PC-3 (cell line): ENCODE data around the gene FGD4. TPM values are rescaled to one million over a fixed set of nuclear protein-coding genes. Genes with fewer than 3 reads are reported as not detected.

Source experiments
- ATAC-seq: fragments of 200-7000 bp; cut with Tn5 transposase; 2 replicates; pipeline ENCODE4 v1.9.1; 2020; ENCODE audit warnings: mild to moderate bottlenecking, moderate library complexity
- BruUV-seq: library from RNA; stranded (reverse); fragments of 400-500 nt; replicated peaks from 2 replicates; lab custom pipeline; 2021; lab: Mats Ljungman, UMichigan
- CTCF ChIA-PET: fragments of 300-600 bp; sonication (Branson Sonifier 250); formaldehyde crosslinking; loops from one replicate; lab custom pipeline; 2022; ENCODE audit warnings: antibody characterized with exemption; lab: Charles Lee
- POLR2A ChIA-PET: fragments of 300-600 bp; sonication (Branson Sonifier 250); formaldehyde crosslinking; loops from one replicate; lab custom pipeline; 2022; ENCODE audit warnings: antibody characterized with exemption; ENCODE audit not compliant: unreplicated experiment; lab: Charles Lee
- DNase-seq: peaks from one replicate; pipeline ENCODE4 v3.0.0-alpha.2; 2015
- H2AFZ ChIP-seq: fragments of 300-600 bp; sonication (generic); 2 replicates; pipeline ENCODE4 v1.6.0; 2016; ENCODE audit warnings: antibody characterized with exemption, low read length
- H3F3A ChIP-seq: fragments of 300-600 bp; sonication (generic); one replicate; pipeline ENCODE4 v1.6.0; 2017; ENCODE audit warnings: antibody characterized with exemption, low read length, control low read depth, mild to moderate bottlenecking; ENCODE audit not compliant: unreplicated experiment
- H3K27ac ChIP-seq: fragments of 300-600 bp; sonication (generic); 2 replicates; pipeline ENCODE4 v1.5.1; 2016; ENCODE audit warnings: mild to moderate bottlenecking, low read length
- H3K27me3 ChIP-seq: fragments of 300-600 bp; sonication (generic); 2 replicates; pipeline ENCODE4 v1.6.1; 2016; ENCODE audit warnings: low read length, mixed read lengths
- H3K36me3 ChIP-seq: fragments of 300-600 bp; sonication (generic); 2 replicates; pipeline ENCODE4 v1.6.1; 2016; ENCODE audit warnings: low read depth, mixed run types, low read length, mixed read lengths
- H3K4me1 ChIP-seq: fragments of 300-600 bp; sonication (generic); 2 replicates; pipeline ENCODE4 v1.5.1; 2016; ENCODE audit warnings: low read length; ENCODE audit not compliant: insufficient read depth
- H3K4me2 ChIP-seq: fragments of 300-600 bp; sonication (generic); 2 replicates; pipeline ENCODE4 v1.6.0; 2016; ENCODE audit warnings: low read length
- H3K4me3 ChIP-seq: fragments of 300-600 bp; sonication (generic); 2 replicates; pipeline ENCODE4 v1.5.1; 2016; ENCODE audit warnings: mild to moderate bottlenecking, low read length, mixed read lengths
- H3K79me2 ChIP-seq: fragments of 300-600 bp; sonication (generic); 2 replicates; pipeline ENCODE4 v1.6.1; 2017; ENCODE audit warnings: low read length, mixed read lengths
- H3K9ac ChIP-seq: fragments of 300-600 bp; sonication (generic); 2 replicates; pipeline ENCODE4 v1.6.0; 2016; ENCODE audit warnings: mild to moderate bottlenecking, low read length
- H3K9me2 ChIP-seq: fragments of 300-600 bp; sonication (generic); replicated peaks from 2 replicates; pipeline ENCODE4 v1.6.1; 2016; ENCODE audit warnings: mixed run types, low read length, mixed read lengths
- H3K9me3 ChIP-seq: fragments of 300-600 bp; sonication (generic); 2 replicates; pipeline ENCODE4 v1.6.1; 2016; ENCODE audit warnings: low read length, mixed read lengths
- H4K20me1 ChIP-seq: fragments of 300-600 bp; sonication (generic); 2 replicates; pipeline ENCODE4 v1.6.1; 2016; ENCODE audit warnings: low read length, mixed read lengths
- EZH2 ChIP-seq: fragments of 300-600 bp; sonication (generic); IDR thresholded peaks from one replicate; pipeline ENCODE4 v1.6.1; 2017; ENCODE audit warnings: antibody characterized with exemption, mild to moderate bottlenecking, low read length; ENCODE audit not compliant: unreplicated experiment
- EZH2phosphoT487 ChIP-seq: fragments of 300-600 bp; sonication (generic); IDR thresholded peaks from 2 replicates; pipeline ENCODE4 v1.6.1; 2018; ENCODE audit warnings: mild to moderate bottlenecking, antibody characterized with exemption, low read length, borderline replicate concordance
- intact Hi-C: fragments of 100-400 bp; cut with micrococcal nuclease; formaldehyde crosslinking; loops from 2 replicates; pipeline ENCODE4 v1.9.0; 2023
- total RNA-seq: library from RNA; depleted of rRNA; stranded (reverse); fragments of >200 nt; gene quantifications from 2 replicates; pipeline ENCODE4 v1.2.3, GENCODE V29; 2014
- TF ChIP-seq, protein P1 (sequence below): fragments of 300-600 bp; sonication (generic); conservative IDR thresholded peaks from 2 replicates; pipeline ENCODE4 v1.5.1; 2017; ENCODE audit warnings: antibody characterized with exemption, low read depth, mild to moderate bottlenecking, low read length

FGD4 gene
- total RNA-seq, 1 experiment from 2014 or later, result 3.9 TPM

DNA sequence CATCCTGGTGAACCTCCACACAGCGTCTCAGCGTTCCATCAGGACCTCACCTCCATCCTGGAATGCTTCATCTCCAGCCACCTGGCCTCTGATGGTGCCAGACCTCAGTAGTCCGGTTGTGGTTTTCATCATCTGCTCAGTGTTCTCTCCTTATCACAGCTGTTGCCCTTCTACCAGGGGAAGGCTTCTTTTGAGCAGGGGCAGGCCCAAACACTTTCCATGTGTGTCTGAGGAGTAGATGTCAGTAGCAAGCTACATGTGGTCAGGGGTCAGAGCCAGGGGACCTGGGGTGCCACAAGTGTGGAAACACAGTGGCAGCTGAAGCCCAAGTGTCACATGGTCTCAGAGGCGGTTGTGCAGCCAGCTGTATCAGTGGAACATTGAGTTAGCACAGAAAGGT is 30.2 kb upstream of the FGD4 start:
- DNase-seq (no peak), ATAC-seq (no peak)
- no peak overlapping the region for H3K4me3 ChIP-seq
- TF ChIP-seq, protein P1, sequence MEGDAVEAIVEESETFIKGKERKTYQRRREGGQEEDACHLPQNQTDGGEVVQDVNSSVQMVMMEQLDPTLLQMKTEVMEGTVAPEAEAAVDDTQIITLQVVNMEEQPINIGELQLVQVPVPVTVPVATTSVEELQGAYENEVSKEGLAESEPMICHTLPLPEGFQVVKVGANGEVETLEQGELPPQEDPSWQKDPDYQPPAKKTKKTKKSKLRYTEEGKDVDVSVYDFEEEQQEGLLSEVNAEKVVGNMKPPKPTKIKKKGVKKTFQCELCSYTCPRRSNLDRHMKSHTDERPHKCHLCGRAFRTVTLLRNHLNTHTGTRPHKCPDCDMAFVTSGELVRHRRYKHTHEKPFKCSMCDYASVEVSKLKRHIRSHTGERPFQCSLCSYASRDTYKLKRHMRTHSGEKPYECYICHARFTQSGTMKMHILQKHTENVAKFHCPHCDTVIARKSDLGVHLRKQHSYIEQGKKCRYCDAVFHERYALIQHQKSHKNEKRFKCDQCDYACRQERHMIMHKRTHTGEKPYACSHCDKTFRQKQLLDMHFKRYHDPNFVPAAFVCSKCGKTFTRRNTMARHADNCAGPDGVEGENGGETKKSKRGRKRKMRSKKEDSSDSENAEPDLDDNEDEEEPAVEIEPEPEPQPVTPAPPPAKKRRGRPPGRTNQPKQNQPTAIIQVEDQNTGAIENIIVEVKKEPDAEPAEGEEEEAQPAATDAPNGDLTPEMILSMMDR, result no peak
- TF ChIP-seq EZH2phosphoT487, result no peak
- TF ChIP-seq EZH2, result no peak
- H3K9ac ChIP-seq, result no peak overlapping the region
- no peaks in the 10 kb centered on the region for H4K20me1 ChIP-seq
- H3K9me2 ChIP-seq, result no peaks in the 10 kb centered on the region
- no peak overlapping the region for H3K27ac ChIP-seq
- BruUV-seq, result no TSS peak
- H3K4me2 ChIP-seq, result no peak overlapping the region
- H3F3A ChIP-seq, result no peaks in the 10 kb centered on the region
- intact Hi-C loops, result loop anchor here (5.0 kb wide), 1 partner anchor 288 kb away; no protein-coding TSS in a partner anchor
- H3K36me3 ChIP-seq, result no peaks in the 10 kb centered on the region
- no peaks in the 10 kb centered on the region for H3K79me2 ChIP-seq
- H3K9me3 ChIP-seq, result no peaks in the 10 kb centered on the region
- H2AFZ ChIP-seq, result no peak overlapping the region
- H3K4me1 ChIP-seq, result peaks cover 4% of the 10 kb centered on the region; the same call in 1 of the 2 replicates
- ChIA-PET CTCF (no interaction called here), POLR2A (no interaction called here)
- no peaks in the 10 kb centered on the region for H3K27me3 ChIP-seq

- TF ChIP-seq EZH2phosphoT487 (no peak), EZH2 (no peak)
- TF ChIP-seq, protein P1, result no peak
- intact Hi-C loops, result no loop called here
- no peaks in the 10 kb centered on the region for H3K27me3 ChIP-seq
- ATAC-seq (no peak), DNase-seq (no peak)
- no peaks in the 10 kb centered on the region for H3K79me2 ChIP-seq
- no peaks in the 10 kb centered on the region for H3K9me3 ChIP-seq
- no peaks in the 10 kb centered on the region for H3F3A ChIP-seq
- no peaks in the 10 kb centered on the region for H3K4me1 ChIP-seq
- H3K9ac ChIP-seq, result no peak overlapping the region
- no peak overlapping the region for H3K4me2 ChIP-seq
- H3K9me2 ChIP-seq, result no peaks in the 10 kb centered on the region
- H3K4me3 ChIP-seq, result no peak overlapping the region
- POLR2A ChIA-PET, result no interaction called here
- CTCF ChIA-PET, result no interaction called here
- BruUV-seq, result no TSS peak
- H2AFZ ChIP-seq, result no peak overlapping the region
- no peak overlapping the region for H3K27ac ChIP-seq
- no peaks in the 10 kb centered on the region for H4K20me1 ChIP-seq
- no peaks in the 10 kb centered on the region for H3K36me3 ChIP-seq
Measured at GRCh38 chr12:32377344-32378055, 21.9 kb upstream of the FGD4 start.

DNA sequence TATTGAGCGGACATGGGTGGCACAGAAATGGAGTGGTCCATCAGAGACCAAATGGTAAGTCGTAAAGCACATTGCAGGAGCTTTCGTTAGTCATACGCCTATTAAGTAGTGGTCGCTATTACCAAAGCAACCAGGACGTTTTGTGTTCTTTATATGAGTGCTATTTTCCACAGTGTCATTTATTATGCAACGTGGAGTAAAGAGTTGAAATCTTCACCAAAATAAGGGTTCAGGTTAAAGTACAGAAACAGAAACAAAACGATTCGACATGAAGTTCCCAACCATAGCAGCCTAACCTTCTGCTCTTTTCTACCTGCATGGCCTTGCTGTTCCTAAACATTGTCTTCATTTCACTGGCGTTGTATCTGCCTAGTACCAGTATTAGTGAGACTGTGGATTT is 20.1 kb upstream of the FGD4 start:
- no peak overlapping the region for H3K4me3 ChIP-seq
- no peaks in the 10 kb centered on the region for H3K9me3 ChIP-seq
- no peak overlapping the region for H3K27ac ChIP-seq
- no peaks in the 10 kb centered on the region for H3F3A ChIP-seq
- no TSS peak for BruUV-seq
- DNase-seq (no peak), ATAC-seq (no peak)
- H3K4me1 ChIP-seq, result no peaks in the 10 kb centered on the region
- POLR2A ChIA-PET, result no interaction called here
- H4K20me1 ChIP-seq, result no peaks in the 10 kb centered on the region
- H3K79me2 ChIP-seq, result no peaks in the 10 kb centered on the region
- intact Hi-C loops, result no loop called here
- H3K27me3 ChIP-seq, result no peaks in the 10 kb centered on the region
- no peaks in the 10 kb centered on the region for H3K36me3 ChIP-seq
- H3K9ac ChIP-seq, result no peak overlapping the region
- H3K9me2 ChIP-seq, result no peaks in the 10 kb centered on the region
- H3K4me2 ChIP-seq, result no peak overlapping the region
- no peak for TF ChIP-seq EZH2
- TF ChIP-seq, protein P1, result no peak
- no peak for TF ChIP-seq EZH2phosphoT487
- CTCF ChIA-PET, result interaction anchor here (0.6 kb wide), 1 partner anchor 1085 kb away, joined by 3 read pairs; no protein-coding TSS in a partner anchor
- H2AFZ ChIP-seq, result no peak overlapping the region
